NCI-H1694 (cell line): ENCODE results near the gene CTCF.

Experiments
- DNase-seq: peaks from one replicate; lab custom pipeline; 2025; lab: John Stamatoyannopoulos, UW

Gene CTCF

DNA sequence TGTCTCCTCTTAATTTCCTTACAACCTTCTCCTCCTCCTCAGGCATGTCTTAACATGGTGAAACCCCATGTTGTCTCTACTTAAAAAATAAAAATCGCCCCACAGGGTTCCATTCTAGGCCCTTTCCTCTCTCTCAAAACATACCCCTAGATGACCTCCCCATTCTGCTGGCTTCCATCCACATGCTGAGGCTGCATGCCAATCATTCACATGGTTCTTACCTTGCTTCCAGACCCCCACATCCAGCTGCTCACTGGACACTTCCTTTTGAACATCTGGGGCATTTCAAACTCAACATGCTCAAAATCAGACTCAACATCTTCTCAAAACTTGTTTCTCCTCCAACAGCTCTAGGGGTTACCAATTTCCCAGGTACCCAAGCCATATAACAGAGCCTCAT, 12.4 kb upstream of the CTCF start:
- DNase-seq, result no peak

DNA sequence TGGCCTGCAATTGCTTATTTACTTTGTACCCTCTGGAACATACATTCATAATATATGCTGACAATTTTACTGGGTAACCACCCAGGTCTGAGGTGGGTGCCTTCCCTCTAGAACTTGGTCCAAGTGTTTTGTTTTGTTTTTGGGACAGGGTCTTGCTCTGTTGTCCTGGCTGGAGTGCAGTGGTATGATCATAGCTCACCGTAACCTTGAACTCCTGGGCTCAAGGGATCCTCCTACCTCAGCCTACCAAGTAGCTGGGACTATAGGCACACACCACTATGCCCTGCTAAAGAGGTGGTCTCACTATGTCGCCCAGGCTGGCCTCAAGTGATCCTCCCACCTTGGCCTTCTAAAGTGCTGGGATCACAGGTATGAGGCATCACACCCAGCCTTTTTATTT, 11.2 kb upstream of the CTCF start:
- DNase-seq, result no peak

DNA sequence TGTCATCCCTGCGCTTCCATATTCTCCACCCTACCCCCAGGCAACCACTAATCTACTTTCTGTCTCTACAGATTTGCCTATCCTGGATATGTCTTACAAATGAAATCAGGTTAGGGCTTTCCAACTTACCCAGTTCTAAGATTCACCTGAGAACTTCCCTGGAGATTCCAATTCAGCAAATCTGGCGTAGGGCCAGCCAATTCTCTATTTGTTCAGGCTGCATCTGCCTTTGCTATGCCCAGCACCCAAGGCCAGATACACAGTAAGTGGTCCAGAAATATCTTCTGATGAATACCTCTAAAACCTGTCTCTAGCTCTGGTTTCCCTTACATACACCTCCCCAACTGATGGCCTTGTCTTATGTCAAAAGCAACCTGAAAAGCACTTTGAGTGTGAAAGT, 10.4 kb upstream of the CTCF start:
- DNase-seq, result no peak

DNA sequence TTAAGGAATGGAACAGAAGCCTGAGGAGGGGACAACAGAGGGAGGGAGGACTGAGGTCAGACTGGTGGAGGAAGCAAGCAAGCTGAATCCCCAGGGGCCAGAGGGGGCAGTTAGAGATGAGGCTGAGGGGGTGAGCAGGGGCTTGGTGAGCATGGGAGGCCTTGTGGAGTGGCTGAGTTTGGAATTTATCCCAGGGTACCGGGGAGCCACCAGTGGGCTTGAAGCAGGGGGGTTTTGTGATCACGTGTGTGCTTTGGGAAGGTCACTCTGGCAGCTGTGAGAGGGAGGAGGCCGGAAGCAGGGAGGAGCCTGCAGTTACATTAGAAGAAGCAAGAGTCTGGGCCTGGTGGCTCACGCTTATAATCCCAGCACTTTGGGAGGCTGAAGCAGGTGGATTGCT, 9.8 kb upstream of the CTCF start:
- DNase-seq, result no peak

DNA sequence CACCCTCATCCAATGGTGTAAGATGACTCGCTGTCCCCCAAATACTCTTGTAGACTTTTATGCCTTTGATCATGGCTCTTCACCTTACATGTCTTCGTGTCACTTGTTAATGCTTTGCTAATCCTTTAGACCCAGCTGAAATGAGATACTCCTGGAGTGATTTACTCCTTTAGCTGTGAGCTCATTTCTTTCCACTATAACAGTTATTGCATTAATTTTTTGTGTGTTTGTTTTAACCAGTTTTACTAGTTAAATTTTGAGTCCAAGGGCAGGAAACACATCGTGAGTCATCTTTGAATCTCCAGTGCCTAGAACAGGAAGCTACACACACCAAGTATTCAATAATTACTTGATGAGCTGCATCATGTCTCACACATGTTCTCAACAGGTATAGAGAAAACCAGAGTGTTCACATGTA, 6.5 kb upstream of the CTCF start:
- no peak for DNase-seq

DNA sequence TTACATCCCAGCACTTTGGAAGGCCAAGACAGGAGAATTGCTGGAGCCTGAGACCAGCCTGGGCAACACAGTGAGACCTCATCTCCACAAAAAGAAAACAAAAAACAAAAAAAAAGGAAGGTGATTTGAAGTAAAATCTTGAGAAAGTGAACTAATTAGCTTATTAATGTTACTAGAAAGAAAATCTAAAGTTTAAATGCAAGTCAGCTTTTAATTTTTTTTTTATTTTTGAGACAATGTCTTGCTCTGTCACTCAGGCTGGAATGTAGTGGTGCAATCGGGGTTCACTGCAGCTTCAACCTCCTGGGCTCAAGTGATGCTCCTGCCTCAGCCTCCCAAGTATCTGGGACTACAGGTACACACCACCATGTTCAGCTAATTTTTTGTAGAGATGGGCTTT, 3.5 kb upstream of the CTCF start:
- DNase-seq, result no peak

DNA sequence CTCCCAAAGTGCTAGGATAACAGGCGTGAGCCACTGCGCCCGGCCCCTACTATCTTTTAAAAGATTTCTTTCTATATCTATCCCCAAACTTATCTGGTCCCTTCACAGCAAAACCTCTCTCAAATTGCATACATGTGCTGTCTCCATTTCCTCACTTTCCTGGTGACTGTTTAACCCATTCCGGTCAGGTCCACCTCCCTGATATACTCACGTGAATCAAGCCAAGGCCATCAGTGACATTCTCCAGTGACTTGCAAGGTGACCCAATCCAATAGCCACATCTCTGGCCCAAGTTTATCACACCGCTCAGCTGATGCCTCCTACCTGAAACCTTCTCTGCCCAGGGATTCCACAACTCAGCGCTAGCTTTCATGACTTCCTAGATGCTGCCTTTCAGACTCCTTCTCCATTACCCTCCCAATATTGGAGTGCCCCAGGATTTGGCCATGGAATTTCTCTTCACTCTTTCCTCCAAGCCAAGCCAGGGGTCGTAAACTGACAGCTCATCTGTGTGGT, 1.4 kb upstream of the CTCF start:
- DNase-seq, result no peak

DNA sequence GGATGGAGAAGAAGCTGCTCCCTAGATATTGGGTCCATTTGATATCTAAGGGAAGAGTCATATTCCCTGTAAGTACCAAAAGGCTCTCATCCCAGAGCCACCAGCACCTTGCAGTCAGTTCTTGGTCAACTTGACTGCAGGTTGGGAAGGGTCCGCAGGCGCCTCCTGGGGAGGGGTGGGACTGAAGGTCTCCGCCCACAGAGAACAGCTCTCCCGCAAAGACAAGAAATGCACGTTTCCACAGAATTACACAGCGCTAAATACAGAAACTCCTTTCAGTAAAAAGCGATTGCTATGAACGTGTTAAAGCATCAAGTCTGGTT, 864 bp upstream of the CTCF start:
- no peak for DNase-seq

DNA sequence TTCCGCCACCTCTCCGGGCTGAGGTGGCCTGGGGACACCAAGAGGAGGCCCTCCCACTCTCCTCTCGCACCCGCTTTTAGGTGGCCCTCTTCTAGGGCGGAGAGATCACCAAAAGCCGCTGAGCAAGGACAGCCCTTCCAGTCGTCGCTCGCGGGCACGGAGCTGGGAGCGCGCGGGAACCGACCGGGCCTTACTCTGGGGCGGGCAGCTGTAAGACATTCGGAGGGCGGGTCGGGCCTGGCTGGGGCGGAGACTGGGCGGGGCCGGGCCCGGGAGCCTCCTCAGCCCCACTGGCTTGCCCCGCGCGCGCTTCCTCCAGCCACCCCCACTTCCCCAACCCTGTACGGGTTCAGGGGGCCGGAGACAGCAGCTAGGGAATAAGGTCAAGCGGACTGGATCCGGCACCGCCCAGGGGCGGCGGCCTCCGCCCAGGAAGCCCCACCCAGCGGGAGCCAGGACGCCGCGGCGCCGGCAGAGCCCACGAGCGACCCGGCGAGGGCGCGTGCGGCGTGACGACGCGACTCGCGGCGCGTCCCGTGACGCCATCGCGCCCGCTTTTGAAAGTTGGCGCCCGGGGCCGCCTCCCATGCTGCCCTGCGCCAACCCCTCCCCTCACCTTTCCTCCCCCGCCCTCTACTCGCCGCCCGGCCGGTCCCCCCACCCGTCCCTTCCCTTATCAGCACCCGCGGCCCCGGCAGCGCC, 351 bp upstream of the CTCF start:
- peak; percentile 92 for DNase-seq

DNA sequence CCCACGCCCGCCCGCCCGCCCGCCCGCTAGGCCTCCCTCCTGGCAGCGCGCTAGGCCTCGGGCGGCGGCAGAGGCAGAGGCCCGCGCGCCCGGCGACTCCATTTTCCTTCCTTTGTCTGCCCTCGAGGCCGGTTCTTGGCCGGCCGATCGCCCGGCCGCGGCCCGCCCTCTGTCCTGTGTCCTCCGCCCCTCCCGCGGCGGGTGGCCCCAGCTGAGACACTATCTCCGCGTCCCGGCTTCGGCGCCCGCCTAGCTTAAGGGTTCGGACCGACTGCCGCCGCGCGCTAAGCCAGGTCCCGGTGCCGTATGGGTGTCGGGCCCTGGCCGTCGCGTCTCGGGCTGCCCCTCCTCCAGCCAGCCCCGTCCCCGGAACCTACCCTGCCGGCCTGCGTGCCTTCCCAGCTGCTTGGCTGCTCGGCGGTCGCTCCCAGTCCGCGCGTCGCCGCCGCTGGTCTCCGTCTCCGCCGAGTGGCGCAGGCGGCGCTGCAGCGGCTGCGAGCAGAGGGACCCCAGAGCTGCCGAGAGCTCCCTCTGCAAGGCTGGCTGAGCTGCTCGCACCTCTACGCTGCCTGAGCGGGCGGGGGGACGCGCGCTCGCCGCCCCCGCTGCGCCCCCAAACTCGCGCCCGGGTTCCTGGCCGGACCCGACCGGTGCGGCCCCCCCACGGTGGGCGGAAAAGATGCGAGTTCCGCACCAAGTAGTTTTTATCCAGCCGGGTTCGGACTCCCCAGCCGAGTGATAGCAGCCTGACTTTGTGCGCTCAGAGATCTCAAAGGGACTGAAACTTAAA, 787 bp downstream of the CTCF start:
- no peak for DNase-seq

DNA sequence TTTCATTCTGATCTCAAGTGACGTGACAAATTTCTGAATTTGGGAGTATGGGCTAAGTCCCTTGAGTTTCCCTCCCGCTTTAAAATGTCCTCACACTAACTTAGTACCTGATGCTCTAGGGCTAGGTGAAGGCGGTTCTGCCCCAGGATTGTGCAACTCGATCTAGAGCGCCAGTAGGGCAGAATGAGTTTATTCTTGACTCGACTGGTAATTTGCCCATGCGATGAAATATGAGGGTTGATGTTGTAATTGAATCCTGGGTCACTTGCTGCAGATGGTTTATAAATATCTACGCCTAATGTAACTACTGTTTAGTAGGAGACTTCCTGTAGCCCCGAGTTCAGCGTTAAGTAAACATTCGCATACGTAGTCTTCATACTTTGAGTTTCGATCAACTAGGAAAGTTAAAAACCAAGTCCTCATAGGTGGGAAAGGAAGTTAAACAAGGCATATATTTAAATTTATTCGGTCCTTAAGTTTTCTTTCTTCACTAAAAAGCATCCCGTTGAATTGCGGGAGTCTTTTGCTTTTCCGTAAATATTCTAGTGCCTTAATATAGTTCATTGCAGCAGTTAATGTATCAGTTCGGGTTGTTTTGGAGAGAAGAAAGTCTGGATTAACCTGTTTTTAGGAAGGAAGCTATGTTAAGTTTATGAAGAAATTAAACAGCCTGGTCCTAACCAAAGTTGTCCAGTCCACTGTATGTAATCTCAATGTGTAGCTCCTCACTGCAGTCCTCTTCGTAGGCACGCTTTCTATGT, 1.6 kb downstream of the CTCF start:
- DNase-seq, result peak; percentile 34

DNA sequence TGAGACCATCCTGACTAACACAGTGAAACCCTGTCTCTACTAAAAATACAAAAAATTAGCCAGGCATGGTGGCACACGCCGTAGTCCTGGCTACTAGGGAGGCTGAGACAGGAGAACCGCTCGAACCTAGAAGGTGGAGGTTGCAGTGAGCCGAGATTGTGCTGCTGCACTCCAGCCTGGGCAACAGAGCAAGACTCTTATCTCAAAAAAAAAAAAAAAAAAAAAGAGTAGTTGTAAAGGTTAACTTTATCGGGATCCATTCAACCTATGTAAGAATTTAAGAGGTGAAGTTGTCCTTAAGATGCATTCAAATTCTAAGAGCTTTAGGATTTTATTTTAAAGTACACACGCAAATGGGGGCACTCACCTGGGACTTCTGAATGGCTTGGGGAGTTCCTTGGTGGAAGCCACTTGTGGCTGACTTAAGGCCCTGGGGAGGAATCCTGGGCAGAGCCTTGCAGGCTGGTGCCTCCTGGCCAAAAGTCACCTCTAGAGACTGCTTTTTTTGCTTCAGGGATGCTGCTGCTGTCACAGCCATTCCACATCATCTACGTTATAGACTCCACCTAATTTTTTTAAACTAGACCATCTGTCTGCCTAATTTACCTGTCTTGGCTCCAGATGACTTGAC, 3.3 kb downstream of the CTCF start:
- no peak for DNase-seq

DNA sequence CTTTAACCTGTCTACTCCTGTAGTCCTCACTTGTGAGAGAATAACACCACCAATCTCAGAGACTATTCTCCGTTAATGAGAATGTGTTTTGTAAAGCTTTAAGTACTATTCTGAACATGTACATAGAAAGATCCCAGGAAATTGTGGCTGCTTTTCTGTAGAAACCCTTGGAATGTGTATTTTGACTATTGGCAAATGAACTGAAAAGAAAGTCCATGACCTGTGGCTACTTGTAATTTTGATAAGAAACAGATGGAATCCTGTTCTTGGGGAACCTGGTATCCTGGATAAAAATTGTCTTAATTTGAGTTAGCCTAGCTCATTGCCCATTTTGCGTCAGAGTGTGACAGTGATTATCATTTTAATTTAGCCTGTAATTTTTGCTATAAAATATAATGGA, 9.1 kb downstream of the CTCF start:
- no peak for DNase-seq

DNA sequence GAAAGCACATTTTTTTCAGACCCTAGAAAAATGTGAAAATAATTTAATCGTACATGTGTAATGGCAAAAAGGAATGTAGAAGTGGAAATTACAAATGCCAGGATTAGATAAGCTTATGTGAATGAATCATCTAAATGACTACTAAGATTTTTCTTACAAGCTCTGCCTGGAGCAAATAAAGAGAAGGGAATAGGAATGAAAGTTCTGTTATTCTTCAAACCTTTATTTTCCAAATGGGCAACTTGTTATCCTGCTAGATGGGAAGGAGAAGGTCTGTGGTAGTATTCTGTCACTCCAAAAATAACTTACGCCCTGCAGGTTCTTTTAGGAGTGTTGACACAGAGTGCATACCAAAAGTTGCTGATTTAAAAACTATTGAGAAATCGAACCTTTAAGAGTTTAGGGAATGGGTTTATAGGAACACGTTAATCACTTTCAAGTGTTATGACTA, 9.7 kb downstream of the CTCF start:
- DNase-seq, result no peak

DNA sequence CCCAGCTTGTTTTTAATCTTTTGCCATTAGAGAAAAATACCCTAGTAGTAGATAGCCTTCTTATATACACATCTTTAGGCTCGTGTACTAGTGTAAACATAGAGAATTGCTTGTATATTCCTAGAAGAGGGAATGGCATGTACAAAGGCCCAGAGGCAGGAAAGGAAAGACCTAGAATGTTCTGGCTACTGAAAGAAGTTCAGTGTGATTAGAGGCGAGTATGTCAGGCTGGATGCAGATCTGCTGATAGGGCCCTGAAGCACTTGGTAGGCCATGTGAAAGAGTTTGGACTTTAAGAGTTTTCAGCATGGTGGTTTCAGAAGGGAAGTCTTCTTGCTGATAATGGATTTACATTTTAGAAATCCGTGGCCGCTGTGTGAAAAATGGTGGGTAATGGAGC, 17.4 kb downstream of the CTCF start:
- no peak for DNase-seq

DNA sequence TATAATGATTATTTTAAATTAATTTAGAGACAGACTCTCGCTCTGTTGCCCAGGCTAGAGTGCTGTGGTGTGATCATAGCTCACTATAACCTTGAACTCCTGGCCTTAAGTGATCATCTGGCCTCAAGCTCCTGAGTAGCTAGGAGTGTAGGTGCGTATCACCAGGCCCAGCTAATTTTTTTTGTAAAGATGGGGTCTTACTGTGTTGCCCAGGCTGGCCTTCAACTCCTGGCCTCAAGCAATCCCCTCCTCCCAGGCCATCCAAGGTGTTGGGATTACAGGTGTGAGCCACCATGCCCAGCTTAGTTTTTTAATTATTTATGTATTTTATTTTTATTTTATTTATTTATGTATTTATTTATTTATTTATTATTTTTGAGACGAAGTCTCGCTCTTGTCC, 17.9 kb downstream of the CTCF start:
- no peak for DNase-seq

DNA sequence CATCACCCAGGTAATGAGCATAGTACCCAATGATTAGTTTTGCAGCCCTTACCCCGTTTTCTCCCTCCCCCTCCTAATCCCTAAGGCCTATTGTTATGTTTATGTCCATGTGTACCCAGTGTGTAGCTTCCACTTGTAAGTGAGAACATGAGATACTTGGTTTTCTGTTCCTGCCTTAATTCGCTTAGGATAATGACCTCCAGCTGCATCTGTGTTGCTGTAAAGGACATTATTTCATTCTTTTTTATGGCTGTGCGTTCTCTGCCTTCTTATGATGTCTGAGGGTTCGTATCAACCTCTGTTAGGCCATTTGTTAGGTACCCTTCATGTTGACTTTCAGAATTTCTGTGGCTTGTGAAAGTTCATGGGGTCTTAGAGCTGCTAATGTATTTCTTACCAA, 31.0 kb downstream of the CTCF start:
- no peak for DNase-seq

DNA sequence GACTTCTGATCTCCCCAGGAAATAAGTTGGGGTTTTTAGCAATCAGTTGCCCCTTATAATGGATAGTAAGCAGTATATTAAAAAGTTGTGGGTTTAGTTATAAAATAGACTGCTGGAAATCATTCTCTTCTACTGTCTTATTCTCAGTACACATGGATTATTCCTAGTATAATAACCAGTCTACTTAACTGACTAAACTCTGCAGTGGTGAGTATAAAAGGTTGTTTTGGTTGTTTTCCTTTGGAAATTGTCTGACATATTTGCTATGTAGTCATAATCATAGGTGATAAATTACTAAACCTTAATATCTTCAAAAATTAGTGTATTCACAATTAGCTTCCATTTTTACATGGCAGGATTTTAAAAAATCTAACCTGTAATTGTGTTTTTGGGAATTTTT, 31.4 kb downstream of the CTCF start:
- no peak for DNase-seq

DNA sequence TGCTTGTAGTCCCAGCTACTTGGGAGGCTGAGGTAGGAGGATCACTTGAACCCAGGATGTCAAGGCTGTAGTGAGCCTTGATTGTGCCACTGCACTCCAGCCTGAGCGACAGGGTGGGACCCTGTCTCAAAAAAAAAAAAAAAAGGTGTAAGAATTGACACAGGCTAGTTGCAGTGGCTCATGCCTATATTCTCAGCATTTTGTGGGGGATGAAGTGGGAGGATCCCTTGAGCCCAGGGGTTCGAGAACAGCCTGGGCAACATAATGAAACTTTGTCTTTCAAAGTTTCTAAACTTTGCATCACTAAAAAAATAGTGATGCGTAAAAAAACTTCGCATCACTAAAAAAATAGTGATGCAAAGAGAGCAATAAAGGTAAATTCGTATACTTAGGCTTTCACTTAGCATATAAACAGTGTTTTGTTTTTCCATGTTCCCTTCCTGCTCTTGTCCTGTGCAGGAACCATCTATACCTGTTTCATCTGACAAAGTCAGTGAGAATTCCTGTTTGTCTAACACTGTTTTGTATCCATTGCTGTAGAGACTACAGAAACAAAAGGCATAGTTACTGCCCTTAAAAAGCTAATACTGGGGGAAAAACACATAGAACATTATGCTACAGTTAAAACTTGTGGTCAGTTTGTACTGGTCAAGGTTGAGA, 32.1 kb downstream of the CTCF start:
- DNase-seq, result no peak

DNA sequence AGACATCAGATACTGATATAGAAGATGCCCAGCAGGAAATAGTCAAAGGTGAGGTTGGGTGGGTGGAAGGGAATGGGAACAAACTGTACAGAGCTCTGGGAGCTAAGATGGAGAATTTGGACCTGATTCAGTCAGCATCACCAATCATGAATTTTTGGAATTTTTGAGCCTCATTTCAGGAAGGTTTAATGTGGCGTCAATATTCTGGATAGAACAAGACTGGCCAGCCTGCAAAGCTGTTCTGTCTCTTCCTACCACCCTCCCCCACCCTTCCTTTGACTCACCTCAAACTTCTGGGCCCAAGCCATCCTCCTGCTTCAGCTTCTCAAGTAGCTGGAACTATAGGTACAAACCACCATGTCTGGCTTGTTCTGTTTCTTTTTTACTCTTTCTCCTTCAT, 32.6 kb downstream of the CTCF start:
- no peak for DNase-seq

DNA sequence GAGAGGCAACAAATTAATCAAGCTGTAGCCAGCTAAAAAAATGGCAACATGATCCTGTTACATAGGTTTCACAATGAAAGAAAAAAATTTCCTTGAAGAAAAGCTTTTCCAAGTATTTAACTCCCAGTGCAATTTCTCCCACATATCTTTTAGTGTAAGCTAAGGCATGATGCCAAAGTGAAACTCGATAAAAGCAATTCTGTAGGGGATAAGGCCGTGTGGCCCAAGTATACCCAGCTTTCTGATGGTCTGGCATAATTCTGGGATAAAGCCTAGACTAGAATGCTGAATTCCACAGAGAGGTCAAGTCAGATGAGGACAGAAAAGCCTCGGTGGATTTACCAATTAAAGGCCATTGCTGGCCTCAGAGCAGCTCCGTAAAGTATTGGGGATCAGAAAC, 36.2 kb downstream of the CTCF start:
- no peak for DNase-seq

DNA sequence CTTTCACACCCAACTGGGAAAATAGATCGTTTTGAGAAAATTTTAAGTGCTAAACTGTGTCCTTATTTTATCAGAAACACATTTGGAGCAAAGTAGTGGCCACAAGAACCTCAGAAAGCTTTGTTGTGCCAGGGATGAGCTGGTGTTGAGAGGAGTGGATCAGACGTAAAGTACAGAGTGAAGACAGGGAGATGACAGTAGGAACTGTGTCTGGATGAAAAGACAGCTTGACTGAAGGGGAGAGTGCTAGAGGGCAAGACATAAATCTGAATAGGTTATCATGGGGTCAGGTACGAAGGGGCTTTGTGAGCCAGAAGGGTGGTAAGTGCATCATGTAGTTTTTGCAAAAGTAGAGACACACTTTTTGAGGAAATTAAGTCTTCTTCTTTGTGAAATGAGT, 43.3 kb downstream of the CTCF start:
- no peak for DNase-seq
